GM19099 (cell line): ENCODE data around the gene CCN2.

Experiments used
- POLR2A ChIP-seq: IDR thresholded peaks from 3 replicates; pipeline ENCODE4 v1.6.1; 2011; ENCODE audit warnings: low read depth; ENCODE audit not compliant: insufficient read length; ENCODE audit errors: extremely low read depth

CCN2 gene

GRCh38 chr6:131976545-131977061 lies 25.4 kb upstream of the CCN2 start:
- TF ChIP-seq POLR2A = no peak

DNA sequence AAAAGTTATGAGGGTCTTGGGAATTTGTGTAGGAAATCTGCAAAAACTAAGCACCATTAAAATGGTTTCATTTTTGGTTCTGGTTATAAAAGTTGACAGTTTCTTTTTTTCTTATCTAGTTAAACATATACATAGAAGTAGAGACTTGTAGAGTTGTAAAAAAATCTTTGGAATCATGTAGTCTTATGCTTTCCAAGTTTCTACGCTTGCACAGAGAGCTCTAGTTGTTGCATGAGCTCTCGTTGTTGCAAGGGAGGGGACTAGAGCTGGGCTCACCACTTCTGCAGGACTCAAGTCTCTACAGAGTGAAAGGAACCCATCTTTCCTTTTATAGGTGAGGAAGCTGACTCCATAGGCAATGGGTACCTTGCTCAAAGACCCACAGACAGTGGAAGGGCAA lies 21.6 kb upstream of the CCN2 start:
- no peak for TF ChIP-seq POLR2A

- no peak for TF ChIP-seq POLR2A
These were observed 19.1 kb upstream of the CCN2 start for GRCh38 chr6:131970076-131970859.

DNA sequence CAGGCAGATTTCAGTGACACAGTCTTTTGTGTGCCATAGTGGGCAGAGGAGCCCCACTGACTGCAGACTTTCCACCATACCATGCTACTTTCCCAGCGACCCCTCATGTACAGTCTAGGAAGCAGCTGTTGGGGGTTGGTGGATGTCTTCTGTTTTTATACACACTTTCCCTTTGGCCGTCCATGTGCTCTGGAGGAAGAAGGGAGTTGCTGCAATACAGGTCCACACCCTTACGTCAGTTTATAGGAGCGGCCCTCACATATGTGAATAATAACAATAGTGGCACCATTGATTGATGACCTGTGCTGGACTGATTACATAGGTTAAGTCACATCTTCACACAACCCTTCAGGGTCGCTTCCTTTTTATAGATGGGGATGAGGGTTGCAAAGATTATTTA lies 17.5 kb upstream of the CCN2 start:
- TF ChIP-seq POLR2A = no peak

DNA sequence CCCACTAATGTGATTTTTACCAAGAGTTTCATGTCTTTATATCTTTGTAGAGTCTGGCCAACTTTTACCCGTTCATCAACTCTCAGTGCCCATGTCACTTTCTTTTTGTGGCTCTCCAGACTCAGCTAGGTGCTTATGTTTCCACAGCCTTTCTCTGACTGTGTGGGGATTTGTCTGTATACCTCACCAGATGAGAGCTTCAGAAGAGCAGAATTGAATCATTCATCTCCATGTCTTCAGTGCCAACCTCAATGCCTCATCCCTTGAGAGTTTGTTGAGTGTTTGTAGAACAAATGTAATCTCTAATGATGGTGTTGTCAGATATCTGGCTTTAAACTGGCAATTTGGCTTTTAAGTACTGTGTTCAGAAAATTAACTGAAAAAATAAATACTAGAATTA lies 16.8 kb upstream of the CCN2 start:
- no peak for TF ChIP-seq POLR2A

DNA sequence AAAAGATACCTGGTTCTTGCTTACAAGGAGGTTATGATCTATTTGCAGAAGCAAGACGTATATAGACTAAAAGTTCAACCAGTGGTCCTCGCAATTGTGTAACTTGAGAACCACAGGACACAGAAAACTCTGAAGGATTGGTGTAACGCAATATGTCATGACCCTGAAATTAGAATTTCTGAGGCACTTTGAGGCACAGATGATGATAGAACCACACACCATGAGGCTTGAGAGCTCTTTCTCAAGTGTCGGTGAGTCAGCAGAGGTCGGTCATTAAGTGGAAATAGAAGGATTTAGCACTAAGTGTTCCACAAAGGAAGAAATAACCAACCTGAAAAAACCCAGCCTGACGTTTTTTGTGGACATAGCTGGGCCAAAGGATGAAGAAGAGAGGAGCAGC lies 15.3 kb upstream of the CCN2 start:
- no peak for TF ChIP-seq POLR2A

DNA sequence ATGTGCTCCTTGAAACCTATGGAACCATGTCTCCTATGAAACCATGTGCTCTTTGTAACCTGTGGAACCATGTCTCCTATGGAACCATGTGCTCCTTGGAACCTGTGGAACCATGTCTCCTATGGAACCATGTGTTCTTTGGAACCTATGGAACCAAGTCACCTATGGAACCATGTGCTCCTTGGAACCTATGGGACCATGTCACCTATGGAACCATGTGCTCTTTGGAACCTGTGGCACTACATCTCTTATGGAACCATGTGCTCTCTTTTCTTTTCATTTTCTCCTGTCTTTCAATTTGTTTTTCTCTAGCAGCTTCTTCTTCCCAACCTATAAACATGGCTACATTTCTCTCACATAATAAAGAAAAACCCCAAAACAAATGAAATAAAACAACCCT lies 11.9 kb upstream of the CCN2 start:
- no peak for TF ChIP-seq POLR2A

DNA sequence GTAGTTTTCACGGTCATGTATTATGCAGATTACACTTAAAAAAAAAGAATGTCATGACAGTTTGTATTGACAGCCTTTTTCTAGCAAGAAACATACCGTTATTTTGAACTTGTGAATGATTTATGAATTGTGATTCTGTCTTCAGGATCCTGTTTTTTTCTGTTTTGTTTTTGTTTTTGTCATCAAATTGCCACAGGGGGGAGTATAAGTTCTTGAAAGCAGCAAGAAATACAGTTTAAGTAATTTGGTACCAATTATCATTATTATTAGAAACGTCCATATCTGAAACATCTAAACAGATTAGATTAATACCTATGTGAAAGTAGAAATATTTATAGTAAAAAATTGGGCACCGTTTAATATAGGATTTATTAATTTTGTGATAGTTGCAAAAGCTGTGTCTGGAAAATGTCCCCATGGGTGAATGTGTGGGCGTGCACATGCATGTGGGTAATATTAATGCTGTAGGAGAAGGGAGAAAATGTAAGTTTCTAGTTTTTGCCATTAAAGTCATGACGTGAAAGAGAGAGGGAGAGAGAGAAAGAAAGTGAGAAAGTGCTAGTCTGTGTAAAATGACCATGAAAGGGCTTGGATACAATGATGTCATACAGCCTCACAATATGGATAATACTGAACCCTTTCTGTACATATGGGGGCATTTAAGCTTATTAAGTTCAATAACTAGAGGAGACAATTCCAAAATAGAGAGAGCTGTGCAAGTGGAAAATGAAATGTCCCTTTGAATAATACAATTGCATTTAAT lies 9.4 kb upstream of the CCN2 start:
- no peak for TF ChIP-seq POLR2A

GRCh38 chr6:131958542-131959470 lies 7.6 kb upstream of the CCN2 start:
- TF ChIP-seq POLR2A = no peak

GRCh38 chr6:131958095-131958494 lies 6.9 kb upstream of the CCN2 start:
- no peak for TF ChIP-seq POLR2A

- TF ChIP-seq POLR2A = no peak
These were observed 4.7 kb upstream of the CCN2 start for GRCh38 chr6:131955876-131956275.

DNA sequence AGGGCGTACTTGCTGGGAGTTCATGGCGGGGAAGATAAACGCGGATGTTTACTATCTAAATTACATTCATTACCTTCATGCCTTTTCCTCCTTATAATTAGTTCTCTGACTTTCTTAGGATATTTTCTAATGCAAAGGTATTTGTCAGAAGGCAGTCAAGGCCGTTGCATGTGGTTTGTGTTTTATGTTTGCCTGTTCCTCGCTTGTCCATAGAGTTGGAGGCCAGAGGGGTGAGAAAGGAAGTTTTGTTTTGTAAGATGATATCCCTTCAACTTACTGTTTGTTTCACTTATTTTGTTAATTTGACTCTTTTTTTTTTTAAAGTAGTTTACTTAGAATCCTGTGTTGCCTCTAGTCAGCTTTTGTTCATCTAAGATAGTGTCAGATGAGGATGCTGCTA lies 4.0 kb upstream of the CCN2 start:
- TF ChIP-seq POLR2A = no peak

GRCh38 chr6:131954775-131955107 lies 3.6 kb upstream of the CCN2 start:
- no peak for TF ChIP-seq POLR2A

GRCh38 chr6:131954059-131954774 lies 3.0 kb upstream of the CCN2 start:
- TF ChIP-seq POLR2A = no peak
